Activated CD4-positive, alpha-beta memory T cell treated with anti-CD3 and anti-CD28 coated beads for 36 hours (primary cell): ENCODE measurements around the gene CIRBP. TPM values are rescaled to one million over a fixed set of nuclear protein-coding genes. Genes with fewer than 3 reads are reported as not detected.
"Not testable (repeated sequence)": the region's sequence is repeated elsewhere in the genome, so short reads cannot be mapped to it uniquely, and the experiment has no call there.

Source experiments
- CTCF ChIA-PET: fragments of 350-600 bp; sonication (Branson Sonifier 250); formaldehyde crosslinking; loops from one replicate; lab custom pipeline; 2021; ENCODE audit warnings: antibody characterized with exemption, inconsistent platforms; lab: Charles Lee
- POLR2A ChIA-PET: fragments of 350-600 bp; sonication (Branson Sonifier 250); formaldehyde crosslinking; loops from one replicate; lab custom pipeline; 2021; ENCODE audit warnings: antibody characterized with exemption; lab: Charles Lee
- DNase-seq: peaks from one replicate; pipeline ENCODE4 v3.0.0-alpha.2; 2020
- H3K27ac Mint-ChIP-seq: one replicate; pipeline ENCODE4 v1.8.0; 2021; ENCODE audit warnings: mixed read lengths
- H3K27me3 Mint-ChIP-seq: one replicate; pipeline ENCODE4 v1.8.0; 2021; ENCODE audit warnings: mixed read lengths
- H3K36me3 Mint-ChIP-seq: one replicate; pipeline ENCODE4 v1.8.0; 2021; ENCODE audit warnings: mixed read lengths
- H3K4me1 Mint-ChIP-seq: one replicate; pipeline ENCODE4 v1.8.0; 2021; ENCODE audit warnings: low read depth, mixed read lengths
- H3K4me3 Mint-ChIP-seq: one replicate; pipeline ENCODE4 v1.8.0; 2021; ENCODE audit warnings: mild to moderate bottlenecking, mixed read lengths
- H3K9me3 Mint-ChIP-seq: one replicate; pipeline ENCODE4 v1.8.0; 2021; ENCODE audit warnings: mixed read lengths
- intact Hi-C: fragments of 100-400 bp; cut with micrococcal nuclease; formaldehyde crosslinking; loops from one replicate; pipeline ENCODE4 v1.15.1; 2023
- total RNA-seq, 2 experiments: library from RNA; stranded (reverse); gene quantifications; one replicate each; pipeline ENCODE4 v1.2.3, GENCODE V29; 2021

Gene CIRBP
- total RNA-seq, 2 experiments from 2014 or later: 171 to 173 TPM

DNA sequence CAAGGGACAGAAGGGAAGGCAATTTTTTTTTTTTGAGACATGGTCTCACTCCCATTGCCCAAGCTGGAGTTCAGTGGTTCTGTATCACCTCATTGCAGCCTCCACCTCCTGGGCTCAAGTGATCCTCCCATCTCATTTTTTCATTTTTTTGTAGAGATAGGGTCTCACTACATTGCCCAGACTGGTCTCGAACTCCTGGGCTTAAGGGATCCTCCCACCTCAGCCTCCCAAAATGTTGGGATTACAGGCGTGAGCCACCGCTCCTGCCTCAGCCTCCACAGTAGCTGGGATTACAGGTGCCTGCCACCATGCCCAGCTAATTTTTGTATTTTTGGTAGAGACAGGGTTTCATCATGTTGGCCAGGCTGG lies 51.1 kb downstream of the CIRBP start:
- H3K4me1 Mint-ChIP-seq, H3K9me3 Mint-ChIP-seq, DNase-seq, intact Hi-C loops, POLR2A ChIA-PET, H3K27ac Mint-ChIP-seq, H3K4me3 Mint-ChIP-seq, H3K36me3 Mint-ChIP-seq, CTCF ChIA-PET: not testable (repeated sequence)
- H3K27me3 Mint-ChIP-seq: peaks cover 40% of the 10 kb centered on the region

DNA sequence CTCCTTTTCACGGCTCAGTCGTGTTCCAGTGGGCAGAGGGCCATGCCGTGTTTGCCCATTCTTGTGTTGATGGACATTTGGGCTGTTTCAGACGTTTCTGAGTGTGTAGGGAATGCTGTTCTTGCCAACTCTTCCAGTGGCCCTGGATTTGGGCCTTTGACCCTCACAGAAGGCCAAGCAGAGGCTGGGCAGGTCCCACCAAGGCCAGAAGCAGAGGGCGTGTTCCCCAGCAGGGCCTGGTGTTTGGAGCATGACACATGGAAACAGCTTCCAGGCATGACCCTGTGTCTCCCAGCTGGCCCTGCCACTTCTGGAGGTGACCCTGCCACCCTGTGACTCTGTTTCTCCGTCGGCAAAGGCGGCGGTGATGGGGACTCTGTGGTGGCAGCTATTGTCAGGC lies 52.4 kb downstream of the CIRBP start:
- ChIA-PET CTCF (no interaction called here), POLR2A (no interaction called here)
- DNase-seq: no peak
- no peak overlapping the region for H3K4me3 Mint-ChIP-seq
- H3K36me3 Mint-ChIP-seq: no peaks in the 10 kb centered on the region
- H3K9me3 Mint-ChIP-seq: no peaks in the 10 kb centered on the region
- no peaks in the 10 kb centered on the region for H3K4me1 Mint-ChIP-seq
- intact Hi-C loops: no loop called here
- H3K27ac Mint-ChIP-seq: no peak overlapping the region
- peaks cover 38% of the 10 kb centered on the region for H3K27me3 Mint-ChIP-seq

GRCh38 chr19:1322198-1322981 lies 53.3 kb downstream of the CIRBP start:
- no peak overlapping the region for H3K4me3 Mint-ChIP-seq
- no peaks in the 10 kb centered on the region for H3K4me1 Mint-ChIP-seq
- no peak for DNase-seq
- H3K27me3 Mint-ChIP-seq: peaks cover 36% of the 10 kb centered on the region
- ChIA-PET CTCF (no interaction called here), POLR2A (no interaction called here)
- intact Hi-C loops: no loop called here
- H3K27ac Mint-ChIP-seq: no peak overlapping the region
- no peaks in the 10 kb centered on the region for H3K9me3 Mint-ChIP-seq
- no peaks in the 10 kb centered on the region for H3K36me3 Mint-ChIP-seq

DNA sequence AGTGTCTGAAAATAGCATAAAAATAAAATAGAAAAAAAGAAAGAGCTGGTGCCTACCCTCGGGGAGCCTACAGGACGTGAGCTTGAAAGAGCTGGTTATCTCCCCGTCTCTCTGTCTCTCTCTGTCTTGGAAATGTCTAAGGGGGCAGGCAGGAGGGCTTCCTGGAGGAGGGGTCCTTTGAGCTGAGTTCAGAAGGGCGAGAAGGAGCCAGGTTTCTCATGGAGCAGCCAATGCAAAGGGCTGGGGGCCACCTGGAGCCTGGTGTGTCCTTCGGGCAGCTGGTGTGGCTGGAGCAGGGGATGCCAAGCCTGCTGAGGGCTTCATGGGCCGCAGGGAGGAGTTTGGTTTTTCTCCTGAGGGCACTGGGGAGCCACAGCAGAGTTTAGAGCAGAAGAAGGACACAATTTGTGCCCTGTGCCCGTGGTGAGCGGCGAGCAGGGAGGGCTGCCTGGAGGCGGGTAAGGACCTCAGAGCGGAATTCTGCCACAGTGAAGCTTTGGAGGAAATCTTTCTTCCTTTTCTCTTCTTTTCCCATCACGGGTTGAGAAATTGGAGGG lies 55.2 kb downstream of the CIRBP start:
- H3K36me3 Mint-ChIP-seq: no peaks in the 10 kb centered on the region
- no peak for DNase-seq
- intact Hi-C loops: no loop called here
- H3K4me3 Mint-ChIP-seq: no peak overlapping the region
- ChIA-PET CTCF (no interaction called here), POLR2A (no interaction called here)
- no peak overlapping the region for H3K27ac Mint-ChIP-seq
- no peaks in the 10 kb centered on the region for H3K4me1 Mint-ChIP-seq
- H3K27me3 Mint-ChIP-seq: peaks cover 23% of the 10 kb centered on the region
- H3K9me3 Mint-ChIP-seq: no peaks in the 10 kb centered on the region

Other genes starting within 250 kb of the CIRBP start
- 100 to 1,000 TPM; 107 to 109 TPM for gene TMEM259, start 248.2 kb upstream of the CIRBP start, total RNA-seq
- not detected for gene RNU6-2, start 247.8 kb upstream of the CIRBP start, total RNA-seq
- 100 to 1,000 TPM; 123 to 130 TPM for gene CNN2, start 242.7 kb upstream of the CIRBP start, total RNA-seq
- gene ABCA7, start 229.2 kb upstream of the CIRBP start, total RNA-seq: 10 to 100 TPM; 28.3 to 29.3 TPM
- gene ARHGAP45, start 202.2 kb upstream of the CIRBP start, total RNA-seq: 100 to 1,000 TPM; 136 to 142 TPM
- 100 to 1,000 TPM; 204 to 207 TPM for gene POLR2E, start 174.0 kb upstream of the CIRBP start, total RNA-seq
- 100 to 1,000 TPM; 274 to 275 TPM for gene GPX4, start 165.3 kb upstream of the CIRBP start, total RNA-seq
- 100 to 1,000 TPM in 1 of 2 experiments, 10 to 100 TPM in 1; 96.9 to 110 TPM for gene SBNO2, start 95.1 kb upstream of the CIRBP start, total RNA-seq
- gene STK11, start 63.6 kb upstream of the CIRBP start, total RNA-seq: 10 to 100 TPM; 66.4 to 74.3 TPM
- 1 to 10 TPM; 1.3 to 2.1 TPM for gene CBARP, start 31.3 kb upstream of the CIRBP start, total RNA-seq
- gene ATP5F1D, start 27.6 kb upstream of the CIRBP start, total RNA-seq: 100 to 1,000 TPM; 178 to 192 TPM
- gene MIDN, start 20.7 kb upstream of the CIRBP start, total RNA-seq: 10 to 100 TPM; 54.1 to 54.6 TPM
- 10 to 100 TPM; 74.8 to 76.1 TPM for gene FAM174C, start 6.2 kb downstream of the CIRBP start, total RNA-seq
- gene EFNA2, start 16.5 kb downstream of the CIRBP start, total RNA-seq: not detected
- 100 to 1,000 TPM; 117 to 119 TPM for gene NDUFS7, start 114.6 kb downstream of the CIRBP start, total RNA-seq
- 10 to 100 TPM; 21.0 to 21.1 TPM for gene GAMT, start 132.2 kb downstream of the CIRBP start, total RNA-seq
- gene DAZAP1, start 138.3 kb downstream of the CIRBP start, total RNA-seq: 100 to 1,000 TPM; 226 to 242 TPM
- 1,000 to 10,000 TPM; 1,642 to 1,717 TPM for gene RPS15, start 169.1 kb downstream of the CIRBP start, total RNA-seq
- under 1 TPM; 0.07 to 0.15 TPM for gene APC2, start 180.8 kb downstream of the CIRBP start, total RNA-seq
- gene C19orf25, start 209.9 kb downstream of the CIRBP start, total RNA-seq: 10 to 100 TPM; 24.4 to 26.9 TPM
- 1 to 10 TPM; 1.5 to 2.7 TPM for gene PCSK4, start 221.0 kb downstream of the CIRBP start, total RNA-seq
- gene REEP6, start 221.8 kb downstream of the CIRBP start, total RNA-seq: 1 to 10 TPM; 1.8 to 1.9 TPM
- gene ADAMTSL5, start 243.7 kb downstream of the CIRBP start, total RNA-seq: 1 to 10 TPM; 1.9 to 3.7 TPM